GM12892 (cell line): ENCODE data around the gene ADA.

Source experiments
- POLR2A ChIP-seq: IDR thresholded peaks from 2 replicates; pipeline ENCODE4 v1.6.1; 2011; ENCODE audit warnings: low read depth, low read length, control low read depth
- POLR2AphosphoS5 ChIP-seq: IDR thresholded peaks from 2 replicates; pipeline ENCODE4 v1.6.1; 2011; ENCODE audit warnings: low read depth, low read length, control low read depth

GRCh38 chr20:44599715-44600114 is 51.8 kb downstream of the ADA start:
- TF ChIP-seq POLR2A: no peak
- TF ChIP-seq POLR2AphosphoS5: no peak
